Liver (tissue), 9 donors: Measurements from ENCODE around the gene MXRA8. TPM values are rescaled to one million over a fixed set of nuclear protein-coding genes. Genes with fewer than 3 reads are reported as not detected.

Experiments
- DNase-seq: peaks from one replicate; pipeline ENCODE4 v3.0.0-alpha.2; 2017; ENCODE audit warnings: low spot score
- H3K27ac ChIP-seq, 2 donors: one replicate each; pipeline ENCODE4 v1.7.0; 2013; ENCODE audit warnings: inconsistent platforms in 2 of 2, low read length in 2 of 2, control low read depth in 1 of 2, low read depth in 1 of 2, mild to moderate bottlenecking in 1 of 2
- H3K27me3 ChIP-seq, 4 donors: one replicate each; pipeline versions ENCODE4 v1.6.1 to v1.7.0; 2013; ENCODE audit warnings: low read length in 3 of 4, inconsistent platforms in 1 of 4, mild to moderate bottlenecking in 1 of 4, moderate library complexity in 1 of 4; ENCODE audit not compliant: control insufficient read depth in 4 of 4, insufficient read depth in 4 of 4
- H3K36me3 ChIP-seq, 4 donors: one replicate each; pipeline versions ENCODE4 v1.6.1 to v1.7.0; 2013; ENCODE audit warnings: low read length in 3 of 4, mild to moderate bottlenecking in 3 of 4, low read depth in 1 of 4, moderate library complexity in 1 of 4; ENCODE audit not compliant: control insufficient read depth in 4 of 4, insufficient read depth in 3 of 4
- H3K4me1 ChIP-seq, 4 donors: one replicate each; pipeline versions ENCODE4 v1.6.1 to v1.7.0; 2013; ENCODE audit warnings: low read length in 3 of 4, mild to moderate bottlenecking in 3 of 4, moderate library complexity in 1 of 4; ENCODE audit not compliant: control insufficient read depth in 4 of 4, insufficient read depth in 4 of 4
- H3K4me3 ChIP-seq, 3 donors: one replicate each; pipeline versions ENCODE4 v1.6.1 to v1.7.0; 2013; ENCODE audit warnings: low read length in 3 of 3, control low read depth in 1 of 3, low read depth in 1 of 3, mild to moderate bottlenecking in 1 of 3
- H3K9ac ChIP-seq, 2 donors: one replicate each; pipeline ENCODE4 v1.7.0; 2013; ENCODE audit warnings: low read length in 2 of 2, mild to moderate bottlenecking in 2 of 2, moderate library complexity in 2 of 2, control low read depth in 1 of 2, low read depth in 1 of 2
- H3K9me3 ChIP-seq, 4 donors: one replicate each; pipeline versions ENCODE4 v1.6.1 to v1.7.0; 2013; ENCODE audit warnings: low read length in 3 of 4; ENCODE audit not compliant: control insufficient read depth in 4 of 4
- ATF3 ChIP-seq: IDR thresholded peaks from 2 replicates; pipeline ENCODE4 v1.6.1; 2016; ENCODE audit warnings: antibody characterized with exemption
- EGR1 ChIP-seq, 2 donors: IDR thresholded peaks; 2 replicates each; pipeline ENCODE4 v1.6.1; 2016 to 2018; ENCODE audit warnings: antibody characterized with exemption in 2 of 2, low read depth in 2 of 2
- FOXA1 ChIP-seq: IDR thresholded peaks from 2 replicates; pipeline ENCODE4 v1.6.1; 2016; ENCODE audit warnings: antibody characterized with exemption
- FOXA2 ChIP-seq: IDR thresholded peaks from 2 replicates; pipeline ENCODE4 v1.6.1; 2016; ENCODE audit warnings: antibody characterized with exemption
- GABPA ChIP-seq, 2 donors: IDR thresholded peaks in 1 of 2; conservative IDR thresholded peaks in 1 of 2; 2 replicates each; pipeline ENCODE4 v1.6.1; 2016; ENCODE audit warnings: antibody characterized with exemption in 2 of 2, mild to moderate bottlenecking in 1 of 2, moderate library complexity in 1 of 2
- HNF4A ChIP-seq, 2 donors: conservative IDR thresholded peaks; 2 replicates each; pipeline ENCODE4 v1.6.1; 2016; ENCODE audit warnings: antibody characterized with exemption in 2 of 2, mild to moderate bottlenecking in 2 of 2
- HNF4G ChIP-seq: IDR thresholded peaks from 2 replicates; pipeline ENCODE4 v1.6.1; 2016; ENCODE audit warnings: antibody characterized with exemption
- JUND ChIP-seq, 2 donors: IDR thresholded peaks; 2 replicates each; pipeline ENCODE4 v1.6.1; 2016; ENCODE audit warnings: antibody characterized with exemption in 2 of 2
- MAX ChIP-seq: IDR thresholded peaks from 2 replicates; pipeline ENCODE4 v1.6.1; 2016; ENCODE audit warnings: antibody characterized with exemption
- REST ChIP-seq: IDR thresholded peaks from 2 replicates; pipeline ENCODE4 v1.6.1; 2016; ENCODE audit warnings: antibody characterized with exemption, mild to moderate bottlenecking
- RXRA ChIP-seq, 2 donors: IDR thresholded peaks; 2 replicates each; pipeline ENCODE4 v1.6.1; 2017 to 2018; ENCODE audit warnings: antibody characterized with exemption in 2 of 2, mild to moderate bottlenecking in 1 of 2
- SP1 ChIP-seq: IDR thresholded peaks from 2 replicates; pipeline ENCODE4 v1.6.1; 2018; ENCODE audit warnings: antibody characterized with exemption, mild to moderate bottlenecking
- ZBTB33 ChIP-seq: IDR thresholded peaks from 2 replicates; pipeline ENCODE4 v1.6.1; 2016; ENCODE audit warnings: antibody characterized with exemption
- WGBS: extraction: QIAGEN DNeasy Blood & Tissue Kit; methylation state at CpG from one replicate; pipeline ENCODE4 v1.1.7; 2013; 5-methylcytosine and 5-hydroxymethylcytosine counted together
- polyA plus RNA-seq, 2 donors: library from polyadenylated mRNA; stranded (reverse) in 1 of 2; unstranded in 1 of 2; fragments of 200-250 nt in 1 of 2; fragments of >200 nt in 1 of 2; fragmentation: Nextera tagmentation in 1 of 2; extraction: Ambion mirVana in 1 of 2; gene quantifications; one replicate each; pipeline versions ENCODE4 v1.2.1 to v1.2.3, GENCODE V29; 2013 to 2015
- total RNA-seq, 2 donors: library from RNA; depleted of rRNA; stranded (reverse); fragments of >200 nt; gene quantifications; one replicate each; pipeline ENCODE4 v1.2.3, GENCODE V29; 2014
- TF ChIP-seq, protein P1 (sequence below): fragments of 150-350 bp; IDR thresholded peaks from 2 replicates; pipeline ENCODE4 v1.5.1; 2017; ENCODE audit warnings: improper control_type of control experiment, low read depth, low read length; ENCODE audit not compliant: missing input control
- donor health status: healthy.
- donor health status: healthy.
- donor health status: healthy.
- donor health status: healthy.
- donor health status: healthy.

The MXRA8 gene
- total and polyA plus RNA-seq, 4 donors: 1.8 to 5.9 (median 4.2) TPM

GRCh38 chr1:1348420-1349255 lies 9.7 kb downstream of the MXRA8 start:
- H3K4me1 ChIP-seq: peaks cover 34 to 65% (median 49%) of the 10 kb centered on the region in 4 donors
- DNase-seq: no peak
- peak overlapping the region; percentile 74 to 75 for H3K9ac ChIP-seq
- no peaks in the 10 kb centered on the region for H3K9me3 ChIP-seq
- H3K27ac ChIP-seq: peak overlapping the region; percentile 64 to 87
- H3K36me3 ChIP-seq: no peaks in the 10 kb centered on the region
- under 1% methylated on average over 109 of the region's 109 CpGs for WGBS
- H3K4me3 ChIP-seq: peak overlapping the region; percentile 39 to 94 (median 79)
- peaks cover 0 to 2% (median 0%) of the 10 kb centered on the region in 4 donors for H3K27me3 ChIP-seq
- no peak for TF ChIP-seq MAX

GRCh38 chr1:1347663-1348419 lies 10.5 kb downstream of the MXRA8 start:
- Histone ChIP-seq H3K4me3 (peak overlapping the region; percentile 39 to 94 (median 79)), H3K9me3 (no peaks in the 10 kb centered on the region), H3K4me1 (peaks cover 34 to 71% (median 53%) of the 10 kb centered on the region in 4 donors), H3K27ac (peak overlapping the region; percentile 64 to 87), H3K36me3 (no peaks in the 10 kb centered on the region), H3K9ac (peak overlapping the region; percentile 74 to 75), H3K27me3 (peaks cover 0 to 2% (median 0%) of the 10 kb centered on the region in 4 donors)
- DNase-seq: no peak
- WGBS: 20% methylated on average over 26 of the region's 26 CpGs
- TF ChIP-seq ZBTB33 (no peak), RXRA (IDR thresholded peaks at IDR 0.05) (peak; percentile 37 to 49), FOXA2 (no peak), HNF4A (conservative IDR thresholded peaks at IDR 0.05) (peak; percentile 40 to 66), ATF3 (no peak), MAX (no peak), GABPA (IDR thresholded peaks at IDR 0.05 in 1 of 2, conservative IDR thresholded peaks at IDR 0.05 in 1 of 2) (peak in 1 of 2 donors; percentile 43), SP1 (peak; percentile 6)

DNA sequence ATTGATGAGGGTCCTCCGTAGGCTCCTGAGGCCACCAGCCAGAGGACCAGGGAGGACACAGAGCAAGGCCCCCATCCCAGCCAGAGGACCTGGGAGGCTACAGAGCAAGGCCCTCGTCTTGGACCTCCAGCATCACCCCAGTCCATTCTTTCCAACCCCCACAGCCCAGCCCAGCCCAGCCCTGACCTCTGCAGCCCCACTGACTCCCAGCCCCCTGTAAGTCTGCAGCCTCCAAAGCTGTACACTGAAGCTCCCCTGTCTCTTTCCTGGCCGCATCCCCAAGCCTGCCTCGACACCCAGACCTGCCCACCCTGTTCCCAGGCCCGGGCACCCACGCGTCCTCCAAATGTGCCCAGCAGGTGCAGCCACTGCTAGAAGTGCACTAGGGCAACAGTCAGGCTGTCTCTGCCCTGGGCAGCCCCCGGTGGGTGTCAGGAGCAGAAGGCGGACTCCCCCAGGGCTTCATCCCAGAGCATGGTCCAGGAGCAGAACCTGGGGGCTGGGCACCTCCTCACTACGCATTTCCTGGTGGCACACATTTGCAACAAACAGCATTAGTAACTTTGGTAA lies 11.2 kb downstream of the MXRA8 start:
- H3K4me3 ChIP-seq: peak overlapping the region in 2 of 3 donors; percentile 39 to 94
- H3K9ac ChIP-seq: peak overlapping the region in 1 of 2 donors; percentile 28
- no peaks in the 10 kb centered on the region for H3K36me3 ChIP-seq
- peaks cover 34 to 64% (median 53%) of the 10 kb centered on the region in 4 donors for H3K4me1 ChIP-seq
- WGBS: 70% methylated on average over 10 of the region's 10 CpGs
- no peaks in the 10 kb centered on the region for H3K9me3 ChIP-seq
- H3K27ac ChIP-seq: peak overlapping the region; percentile 47 to 64
- no peaks in the 10 kb centered on the region for H3K27me3 ChIP-seq
- no peak for DNase-seq
- TF ChIP-seq ATF3 (no peak), JUND (IDR thresholded peaks at IDR 0.05) (no peak), REST (no peak), RXRA (IDR thresholded peaks at IDR 0.05) (no peak), GABPA (IDR thresholded peaks at IDR 0.05 in 1 of 2, conservative IDR thresholded peaks at IDR 0.05 in 1 of 2) (no peak), FOXA1 (no peak), SP1 (no peak), EGR1 (IDR thresholded peaks at IDR 0.05; ENCODE audit: low read depth in 2 of 2) (no peak), HNF4G (no peak)
- TF ChIP-seq, protein P1, sequence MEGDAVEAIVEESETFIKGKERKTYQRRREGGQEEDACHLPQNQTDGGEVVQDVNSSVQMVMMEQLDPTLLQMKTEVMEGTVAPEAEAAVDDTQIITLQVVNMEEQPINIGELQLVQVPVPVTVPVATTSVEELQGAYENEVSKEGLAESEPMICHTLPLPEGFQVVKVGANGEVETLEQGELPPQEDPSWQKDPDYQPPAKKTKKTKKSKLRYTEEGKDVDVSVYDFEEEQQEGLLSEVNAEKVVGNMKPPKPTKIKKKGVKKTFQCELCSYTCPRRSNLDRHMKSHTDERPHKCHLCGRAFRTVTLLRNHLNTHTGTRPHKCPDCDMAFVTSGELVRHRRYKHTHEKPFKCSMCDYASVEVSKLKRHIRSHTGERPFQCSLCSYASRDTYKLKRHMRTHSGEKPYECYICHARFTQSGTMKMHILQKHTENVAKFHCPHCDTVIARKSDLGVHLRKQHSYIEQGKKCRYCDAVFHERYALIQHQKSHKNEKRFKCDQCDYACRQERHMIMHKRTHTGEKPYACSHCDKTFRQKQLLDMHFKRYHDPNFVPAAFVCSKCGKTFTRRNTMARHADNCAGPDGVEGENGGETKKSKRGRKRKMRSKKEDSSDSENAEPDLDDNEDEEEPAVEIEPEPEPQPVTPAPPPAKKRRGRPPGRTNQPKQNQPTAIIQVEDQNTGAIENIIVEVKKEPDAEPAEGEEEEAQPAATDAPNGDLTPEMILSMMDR: no peak
